ENCODE measurements around the gene TIAM1. TPM values are rescaled to one million over a fixed set of nuclear protein-coding genes. Genes with fewer than 3 reads are reported as not detected.

TIAM1 gene
- total and polyA plus RNA-seq, 2 experiments from 2014 or later = 3.2 to 7.6 TPM

DNA sequence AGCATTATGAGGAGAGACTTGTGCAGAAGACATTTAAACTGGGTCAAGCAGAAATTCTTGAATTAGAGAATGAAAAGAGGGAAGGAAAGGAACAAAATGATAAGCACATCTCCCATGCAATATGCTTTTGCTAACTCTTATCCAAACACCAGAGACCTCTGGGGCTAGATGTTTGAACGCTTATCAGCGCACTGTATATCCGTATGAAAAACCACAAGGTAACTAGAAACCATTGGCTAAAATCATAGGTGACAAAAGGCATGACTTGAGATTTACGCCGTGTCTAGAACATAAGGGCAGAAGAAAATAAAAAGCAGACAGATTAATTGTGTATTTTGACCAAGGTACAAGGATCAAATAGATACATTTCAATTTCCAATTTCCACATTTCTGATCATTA is 38.0 kb upstream of the TIAM1 start:
- no peak for TF ChIP-seq EZH2 (IDR thresholded peaks at IDR 0.05; ENCODE audit: insufficient read depth, poor library complexity, severe bottlenecking)
- TF ChIP-seq EZH2phosphoT487 (IDR thresholded peaks at IDR 0.05; ENCODE audit: insufficient read depth, low read depth) = no peak
- H3K27me3 ChIP-seq (replicated peaks; ENCODE audit: insufficient read depth) = 0 out of 2 replicates have a peak, but pooled peaks cover 3% of the 10 kb centered on the region
- in situ Hi-C loops (cut with MboI) = no loop called here
- no peak overlapping the region for H3K9ac ChIP-seq
- no peaks in the 10 kb centered on the region for H3K79me2 ChIP-seq (ENCODE audit: insufficient read depth)
- DNase-seq = no peak
- no peaks in the 10 kb centered on the region for H3K4me1 ChIP-seq (ENCODE audit: insufficient read depth)
- H3K4me2 ChIP-seq (ENCODE audit: unreplicated experiment) = no peak overlapping the region
- H3F3A ChIP-seq (ENCODE audit: insufficient read depth) = no peaks in the 10 kb centered on the region
- no peaks in the 10 kb centered on the region for H3K9me3 ChIP-seq (ENCODE audit: low read depth)
- H3K27ac ChIP-seq = no peak overlapping the region
- no peaks in the 10 kb centered on the region for H3K36me3 ChIP-seq (ENCODE audit: low read depth)
- no peaks in the 10 kb centered on the region for H4K20me1 ChIP-seq (ENCODE audit: insufficient read depth)
- H2AFZ ChIP-seq = no peak overlapping the region
- no peak overlapping the region for H3K4me3 ChIP-seq
- WGBS, 2 experiments (ENCODE audit: low coverage in 1 of 2, low lambda C conversion rate in 2 of 2, missing lambda C conversion rate in 2 of 2) = 89 to 93% methylated on average over 5 of the region's 5 CpGs
- no peaks in the 10 kb centered on the region for H3K9me2 ChIP-seq (ENCODE audit: insufficient read depth)

DNA sequence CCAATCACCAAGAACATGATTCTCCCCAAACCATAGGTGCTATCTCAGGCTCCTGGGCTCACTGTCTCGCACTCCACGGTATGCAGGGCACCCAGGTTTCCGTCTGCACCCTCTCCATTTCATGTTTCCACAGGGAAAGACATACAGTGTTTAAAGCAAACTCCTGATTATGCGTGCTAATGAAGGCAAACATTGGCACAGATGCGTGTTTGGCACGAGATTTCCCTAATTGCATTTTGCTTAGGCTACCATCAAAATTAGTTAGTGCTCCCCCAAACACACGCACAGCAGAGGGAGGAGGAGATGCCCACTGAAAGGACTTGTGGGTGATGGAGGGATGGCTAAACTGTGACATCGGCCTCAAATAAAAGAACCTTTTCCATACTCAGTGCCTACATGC is 32.2 kb upstream of the TIAM1 start:
- in situ Hi-C loops (cut with MboI) = no loop called here
- H3K4me1 ChIP-seq (ENCODE audit: insufficient read depth) = no peaks in the 10 kb centered on the region
- WGBS, 2 experiments (ENCODE audit: low coverage in 1 of 2, low lambda C conversion rate in 2 of 2, missing lambda C conversion rate in 2 of 2) = 79 to 85% methylated on average over 8 of the region's 8 CpGs

DNA sequence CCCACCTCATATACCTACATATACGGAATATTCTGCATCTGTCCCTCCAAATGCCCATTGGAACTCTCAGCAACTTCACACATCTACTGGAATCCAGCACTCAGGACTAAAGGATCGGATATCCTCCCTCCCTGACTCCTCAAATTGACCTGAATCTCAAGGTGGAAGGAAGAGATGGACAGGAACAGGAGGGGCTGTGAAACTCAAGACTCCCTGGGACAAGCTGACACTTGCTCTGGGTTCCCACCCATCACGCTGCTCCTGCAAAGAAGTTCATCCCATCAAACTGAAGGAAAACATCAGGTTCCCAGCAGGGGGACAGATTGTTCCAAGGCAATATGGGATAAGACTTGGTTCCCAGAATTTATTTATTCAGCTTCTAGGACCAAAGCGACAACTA is 30.3 kb upstream of the TIAM1 start:
- peaks cover 5% of the 10 kb centered on the region; the same call in 1 of the 2 replicates for H3K4me1 ChIP-seq (ENCODE audit: insufficient read depth)
- H3K79me2 ChIP-seq (ENCODE audit: insufficient read depth) = no peaks in the 10 kb centered on the region
- no peaks in the 10 kb centered on the region for H3K27me3 ChIP-seq (replicated peaks; ENCODE audit: insufficient read depth)
- in situ Hi-C loops (cut with MboI) = no loop called here
- H3F3A ChIP-seq (ENCODE audit: insufficient read depth) = peaks cover 12% of the 10 kb centered on the region; the same call in 1 of the 2 replicates
- TF ChIP-seq EZH2 (IDR thresholded peaks at IDR 0.05; ENCODE audit: insufficient read depth, poor library complexity, severe bottlenecking) (no peak), EZH2phosphoT487 (IDR thresholded peaks at IDR 0.05; ENCODE audit: insufficient read depth, low read depth) (no peak)
- no peaks in the 10 kb centered on the region for H4K20me1 ChIP-seq (ENCODE audit: insufficient read depth)
- WGBS, 2 experiments (ENCODE audit: low coverage in 1 of 2, low lambda C conversion rate in 2 of 2, missing lambda C conversion rate in 2 of 2) = 74 to 83% methylated on average over 4 of the region's 4 CpGs
- no peak for DNase-seq
- H2AFZ ChIP-seq = no peak overlapping the region
- H3K4me3 ChIP-seq = no peak overlapping the region
- no peak overlapping the region for H3K27ac ChIP-seq
- no peaks in the 10 kb centered on the region for H3K9me3 ChIP-seq (ENCODE audit: low read depth)
- no peak overlapping the region for H3K9ac ChIP-seq
- H3K9me2 ChIP-seq (ENCODE audit: insufficient read depth) = no peaks in the 10 kb centered on the region
- no peak overlapping the region for H3K4me2 ChIP-seq (ENCODE audit: unreplicated experiment)
- H3K36me3 ChIP-seq (ENCODE audit: low read depth) = no peaks in the 10 kb centered on the region

More for the DNA sequence above, 32.2 kb upstream of the TIAM1 start:
- Histone ChIP-seq H3K4me3 (no peak overlapping the region), H4K20me1 (ENCODE audit: insufficient read depth) (no peaks in the 10 kb centered on the region), H3K79me2 (ENCODE audit: insufficient read depth) (no peaks in the 10 kb centered on the region), H3K9me3 (ENCODE audit: low read depth) (no peaks in the 10 kb centered on the region), H3K27ac (no peak overlapping the region), H3K36me3 (ENCODE audit: low read depth) (no peaks in the 10 kb centered on the region), H2AFZ (no peak overlapping the region), H3K4me2 (ENCODE audit: unreplicated experiment) (no peak overlapping the region), H3K9me2 (ENCODE audit: insufficient read depth) (no peaks in the 10 kb centered on the region), H3K9ac (no peak overlapping the region), H3K27me3 (replicated peaks; ENCODE audit: insufficient read depth) (no peaks in the 10 kb centered on the region), H3F3A (ENCODE audit: insufficient read depth) (no peaks in the 10 kb centered on the region)
- DNase-seq = no peak
- TF ChIP-seq EZH2 (IDR thresholded peaks at IDR 0.05; ENCODE audit: insufficient read depth, poor library complexity, severe bottlenecking) (no peak), EZH2phosphoT487 (IDR thresholded peaks at IDR 0.05; ENCODE audit: insufficient read depth, low read depth) (no peak)

DNA sequence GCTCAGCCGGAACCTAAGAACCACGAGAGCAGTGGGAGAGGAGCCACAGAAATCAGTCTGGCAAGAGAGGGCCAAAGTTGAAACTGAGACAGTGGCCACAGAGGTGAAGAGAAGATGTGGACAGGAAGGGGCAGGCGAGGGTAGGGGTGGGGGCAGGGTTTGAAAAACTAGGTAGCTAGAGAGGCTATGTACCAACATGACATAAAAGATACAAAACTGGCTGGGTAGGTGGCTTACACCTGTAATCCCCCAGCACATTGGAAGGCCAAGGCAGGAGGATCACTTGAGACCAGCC is 28.4 kb upstream of the TIAM1 start:
- Histone ChIP-seq H3K4me1 (ENCODE audit: insufficient read depth) (peaks cover 5% of the 10 kb centered on the region; the same call in 1 of the 2 replicates), H3K4me2 (ENCODE audit: unreplicated experiment) (no peak overlapping the region), H3K36me3 (ENCODE audit: low read depth) (no peaks in the 10 kb centered on the region), H4K20me1 (ENCODE audit: insufficient read depth) (no peaks in the 10 kb centered on the region), H3K9ac (no peak overlapping the region), H3K9me2 (ENCODE audit: insufficient read depth) (no peaks in the 10 kb centered on the region), H2AFZ (no peak overlapping the region), H3K4me3 (no peak overlapping the region), H3K27me3 (replicated peaks; ENCODE audit: insufficient read depth) (no peaks in the 10 kb centered on the region), H3K27ac (no peak overlapping the region), H3F3A (ENCODE audit: insufficient read depth) (peaks cover 17% of the 10 kb centered on the region; the same call in 1 of the 2 replicates), H3K79me2 (ENCODE audit: insufficient read depth) (no peaks in the 10 kb centered on the region), H3K9me3 (ENCODE audit: low read depth) (no peaks in the 10 kb centered on the region)
- WGBS, 2 experiments (ENCODE audit: low coverage in 1 of 2, low lambda C conversion rate in 2 of 2, missing lambda C conversion rate in 2 of 2) = 72 to 90% methylated on average over 2 to 3 of the region's 3 CpGs
- in situ Hi-C loops (cut with MboI) = no loop called here
- no peak for TF ChIP-seq EZH2 (IDR thresholded peaks at IDR 0.05; ENCODE audit: insufficient read depth, poor library complexity, severe bottlenecking)
- no peak for DNase-seq

All from GM23248 (cell line).